GM19328 (cell line): ENCODE results near the gene SDHA.
"Not testable (repeated sequence)": the region's sequence is repeated elsewhere in the genome, so short reads cannot be mapped to it uniquely, and the experiment has no call there.

ENCODE experiments used
- ATAC-seq: cut with Tn5 transposase; IDR thresholded peaks from one replicate; pipeline ENCODE4 v1.9.1; 2021; ENCODE audit warnings: mild to moderate bottlenecking, moderate library complexity; ENCODE audit not compliant: unreplicated experiment

The SDHA gene

DNA sequence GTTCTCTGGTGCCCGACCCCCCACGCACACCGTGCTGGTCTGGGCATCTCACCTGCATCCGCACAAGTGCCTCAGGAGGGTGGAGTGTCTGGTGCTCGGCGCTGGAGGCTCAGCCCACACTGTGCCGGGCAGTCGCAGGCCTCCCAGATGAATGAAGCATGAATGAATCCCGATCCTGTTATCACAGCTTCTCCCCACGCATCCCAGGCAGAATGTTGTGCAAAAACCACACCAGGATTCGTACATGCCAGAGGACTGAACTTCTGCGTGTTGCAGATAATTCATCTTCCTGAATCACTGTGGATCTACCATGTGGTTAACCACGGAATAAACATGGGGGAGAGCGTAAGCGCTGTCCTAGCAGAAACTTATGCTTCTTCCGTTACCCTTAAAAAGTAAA, 78.8 kb downstream of the SDHA start:
- ATAC-seq: not testable (repeated sequence)

DNA sequence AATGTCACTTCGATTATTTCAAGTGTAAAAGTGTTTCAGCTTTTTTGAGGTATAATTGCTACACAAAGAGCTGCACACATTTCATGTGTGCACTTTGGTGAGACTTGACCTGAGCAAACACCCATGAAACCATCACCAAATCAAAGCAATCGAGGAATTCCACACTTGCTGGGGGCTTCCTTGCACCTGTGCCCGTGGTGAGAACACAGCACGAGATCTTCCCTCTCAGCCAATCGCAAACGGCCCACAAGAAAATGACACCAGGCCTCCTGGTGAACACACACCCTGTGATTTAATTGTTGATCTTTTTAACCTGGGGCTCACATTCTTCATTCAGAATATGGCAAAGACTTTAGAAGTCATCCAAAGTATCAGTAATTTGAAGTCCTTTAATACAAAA, 79.3 kb downstream of the SDHA start:
- not testable (repeated sequence) for ATAC-seq

DNA sequence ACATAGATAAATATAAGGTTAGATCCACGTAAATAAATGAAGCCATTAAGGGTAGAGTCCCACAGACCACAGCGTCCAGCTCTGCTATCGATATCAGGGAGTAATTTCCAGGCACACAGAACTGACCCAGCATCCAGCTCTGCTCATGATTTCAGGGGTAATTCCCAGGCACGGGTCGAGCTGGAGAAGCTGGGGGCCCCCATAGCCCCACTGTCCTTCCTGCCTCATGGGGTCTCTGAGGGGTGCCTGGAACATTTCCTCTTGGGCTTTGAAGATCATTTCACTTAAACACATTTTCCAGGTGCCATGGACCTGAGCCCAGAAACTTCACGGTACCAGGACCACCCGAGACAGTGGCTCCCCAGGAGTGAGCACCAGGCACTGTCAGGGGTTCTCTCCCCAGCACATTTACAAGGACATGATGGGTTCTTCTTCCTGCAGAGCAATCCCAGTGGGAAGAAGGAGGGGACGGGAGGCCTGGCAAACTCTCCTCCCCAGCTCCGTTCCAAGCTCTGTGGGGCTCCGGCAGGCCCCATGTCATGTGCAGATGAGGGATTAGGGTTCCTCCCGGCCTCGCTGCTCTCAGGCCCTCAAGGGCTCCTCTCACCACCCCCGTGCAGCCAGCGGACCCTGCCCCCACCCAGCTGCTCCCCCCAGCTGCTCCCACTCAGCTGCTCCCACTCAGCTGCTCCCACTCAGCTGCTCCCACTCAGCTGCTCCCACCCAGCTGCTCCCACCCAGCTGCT, 80.0 kb downstream of the SDHA start:
- ATAC-seq: not testable (repeated sequence)

DNA sequence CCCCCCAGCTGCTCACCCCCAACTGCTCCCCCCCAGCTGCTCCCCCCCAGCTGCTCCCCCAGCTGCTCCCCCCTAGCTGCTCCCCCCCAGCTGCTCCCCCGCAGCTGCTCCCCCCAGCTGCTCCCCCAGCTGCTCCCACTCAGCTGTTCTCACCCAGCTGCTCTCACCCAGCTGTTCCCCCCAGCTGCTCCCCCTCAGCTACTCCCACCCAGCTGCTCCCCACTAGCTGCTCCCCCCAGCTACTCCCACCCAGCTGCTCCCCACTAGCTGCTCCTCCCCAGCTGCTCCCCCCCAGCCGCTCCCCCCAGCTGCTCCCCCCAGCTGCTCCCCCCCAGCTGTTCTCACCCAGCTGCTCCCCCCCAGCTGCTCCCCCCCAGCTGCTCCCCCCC, 80.6 kb downstream of the SDHA start:
- ATAC-seq: no peak

DNA sequence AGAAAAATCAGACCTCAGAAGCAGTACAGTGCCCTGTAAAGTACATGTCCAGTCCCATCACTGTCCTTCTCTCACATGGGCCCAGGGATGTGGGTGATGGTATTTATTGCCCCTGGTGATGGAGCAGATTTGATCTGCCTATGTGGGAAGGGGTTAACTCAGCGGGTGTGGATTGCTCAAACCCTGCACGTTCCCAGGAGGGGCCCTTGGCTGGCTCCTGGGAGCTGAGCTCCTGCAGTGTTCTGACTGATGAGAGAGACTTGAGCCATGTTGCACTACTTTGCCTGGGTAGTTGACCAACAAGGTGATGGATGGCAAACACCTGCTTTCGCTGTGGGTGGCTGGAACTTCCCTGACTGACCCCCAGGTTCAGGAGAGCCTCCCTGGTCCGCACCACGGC, 81.8 kb downstream of the SDHA start:
- ATAC-seq: not testable (repeated sequence)

DNA sequence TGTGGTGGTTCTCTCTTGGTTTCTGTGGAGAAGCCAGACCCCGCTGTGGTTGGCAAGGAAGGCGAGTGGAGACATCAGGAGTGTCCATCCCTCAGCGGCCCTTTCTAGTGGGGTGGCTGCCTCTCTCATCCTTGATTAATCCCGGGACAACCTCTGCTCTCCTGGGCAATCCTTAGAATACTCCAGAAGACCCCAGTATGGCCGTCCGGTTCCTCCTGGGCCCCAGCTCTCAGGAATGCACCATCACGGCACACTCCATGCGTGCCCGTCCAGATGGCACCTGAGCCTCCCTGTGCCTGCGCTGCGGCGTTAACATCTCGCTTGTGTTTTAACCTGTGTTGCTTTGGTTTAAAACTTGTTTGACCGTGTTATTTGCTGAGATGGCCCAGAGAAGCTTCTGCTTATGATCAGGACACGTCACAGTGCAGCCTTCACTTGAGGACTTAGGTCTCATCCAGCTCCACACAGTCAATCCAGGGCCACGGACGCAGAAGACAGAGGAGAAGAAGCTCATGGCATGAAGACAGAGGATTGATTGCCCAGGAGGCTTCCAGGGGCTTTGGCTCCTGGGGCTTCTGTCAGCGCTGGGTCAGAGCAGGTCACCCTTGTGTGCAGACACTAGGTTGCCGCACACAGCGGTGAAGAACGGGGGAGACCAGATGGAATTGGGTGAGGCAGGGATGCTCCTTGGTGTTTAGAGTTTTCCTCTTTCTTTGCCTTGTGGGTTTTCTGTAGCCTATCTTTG, 82.7 kb downstream of the SDHA start:
- not testable (repeated sequence) for ATAC-seq

DNA sequence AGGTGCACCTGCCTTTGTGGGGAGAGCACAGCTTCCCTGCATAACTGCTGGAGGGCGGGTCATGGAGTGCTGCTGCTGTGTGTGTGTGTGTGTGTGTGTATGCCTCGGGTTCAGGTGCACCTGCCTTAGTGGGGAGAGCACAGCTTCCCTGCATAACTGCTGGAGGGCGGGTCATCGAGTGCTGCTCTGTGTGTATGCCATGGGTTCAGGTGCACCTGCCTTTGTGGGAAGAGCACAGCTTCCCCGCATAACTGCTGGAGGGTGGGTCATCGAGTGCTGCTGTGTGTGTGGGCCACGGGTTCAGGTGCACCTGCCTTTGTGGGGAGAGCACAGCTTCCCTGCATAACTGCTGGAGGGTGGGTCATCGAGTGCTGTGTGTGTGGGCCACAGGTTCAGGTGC, 84.3 kb downstream of the SDHA start:
- not testable (repeated sequence) for ATAC-seq

DNA sequence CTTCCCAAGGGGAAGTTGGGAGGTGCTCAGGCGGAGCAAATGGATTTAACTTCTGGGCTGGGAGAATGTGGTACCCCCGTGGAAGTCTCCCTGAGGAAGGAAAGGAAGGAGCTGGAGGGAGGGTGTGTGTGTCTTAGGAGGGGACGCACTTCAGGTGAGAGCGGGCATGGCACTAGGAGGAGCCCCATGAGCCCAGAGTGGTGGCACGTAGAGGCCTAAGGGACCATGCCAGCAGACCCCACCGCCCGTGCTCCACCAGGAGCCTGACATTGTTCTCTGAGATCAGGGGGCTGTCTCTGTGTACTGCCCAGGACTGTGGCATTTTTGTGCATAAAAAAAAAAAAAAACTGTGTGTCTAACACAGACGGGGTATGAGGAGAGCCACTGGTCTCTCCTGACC, 84.8 kb downstream of the SDHA start:
- no peak for ATAC-seq

DNA sequence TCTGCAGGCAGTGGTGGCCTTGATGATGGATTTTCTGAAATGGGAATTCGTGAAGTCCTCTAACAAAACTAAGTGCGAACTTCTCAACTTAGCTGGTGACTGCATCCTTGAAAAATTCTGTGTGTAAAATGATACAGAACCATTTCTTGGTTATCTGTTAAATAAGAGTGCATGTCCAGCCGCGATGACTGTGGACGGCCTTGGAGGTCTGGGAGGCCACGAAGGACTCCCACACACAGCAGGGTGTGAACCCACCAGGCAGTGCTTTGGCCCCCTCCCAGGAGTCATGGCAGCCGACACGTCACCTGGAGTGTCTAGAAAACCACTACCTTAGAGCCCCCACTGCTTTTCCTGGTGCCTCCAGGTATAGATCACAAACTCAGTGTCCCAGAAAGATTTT, 85.6 kb downstream of the SDHA start:
- not testable (repeated sequence) for ATAC-seq

DNA sequence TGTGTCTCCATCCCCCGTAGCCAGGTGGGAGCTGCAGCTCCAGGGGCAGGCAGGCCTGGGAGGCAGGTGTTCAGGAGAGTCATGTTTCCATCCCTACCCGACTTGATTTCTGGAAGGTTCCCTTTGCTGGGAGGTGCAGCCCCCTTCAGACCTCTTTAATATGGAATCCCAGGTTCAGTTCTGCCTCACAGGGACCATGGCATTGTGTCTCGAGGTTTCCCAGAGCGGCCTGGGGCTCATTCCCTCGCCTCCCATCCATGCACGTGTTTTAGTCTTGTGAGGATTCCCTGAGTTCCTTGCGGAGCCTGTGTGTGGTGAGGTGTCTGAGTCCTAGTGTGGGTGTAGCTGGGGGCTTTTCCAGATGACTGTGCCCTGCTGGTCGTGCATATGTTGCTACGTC, 86.9 kb downstream of the SDHA start:
- no peak for ATAC-seq

DNA sequence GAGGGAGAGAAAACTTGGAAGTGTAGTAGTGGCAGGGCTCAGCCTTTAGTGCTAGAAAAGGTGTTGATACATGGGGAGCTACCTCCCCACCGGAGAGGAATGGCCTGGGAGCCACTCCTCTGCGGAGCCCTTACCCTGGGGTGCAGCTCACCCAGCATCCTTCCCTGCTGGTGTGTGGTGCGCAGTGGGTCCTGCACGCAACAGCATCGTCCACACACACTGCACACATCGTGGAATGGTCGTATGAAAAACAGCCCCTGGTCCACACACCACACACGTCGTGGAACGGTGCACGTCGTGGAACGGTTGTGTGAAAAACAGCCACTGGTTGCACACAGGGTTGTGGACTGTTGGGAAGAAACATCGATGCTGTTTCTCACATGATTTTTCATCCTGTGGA, 87.3 kb downstream of the SDHA start:
- ATAC-seq: no peak

DNA sequence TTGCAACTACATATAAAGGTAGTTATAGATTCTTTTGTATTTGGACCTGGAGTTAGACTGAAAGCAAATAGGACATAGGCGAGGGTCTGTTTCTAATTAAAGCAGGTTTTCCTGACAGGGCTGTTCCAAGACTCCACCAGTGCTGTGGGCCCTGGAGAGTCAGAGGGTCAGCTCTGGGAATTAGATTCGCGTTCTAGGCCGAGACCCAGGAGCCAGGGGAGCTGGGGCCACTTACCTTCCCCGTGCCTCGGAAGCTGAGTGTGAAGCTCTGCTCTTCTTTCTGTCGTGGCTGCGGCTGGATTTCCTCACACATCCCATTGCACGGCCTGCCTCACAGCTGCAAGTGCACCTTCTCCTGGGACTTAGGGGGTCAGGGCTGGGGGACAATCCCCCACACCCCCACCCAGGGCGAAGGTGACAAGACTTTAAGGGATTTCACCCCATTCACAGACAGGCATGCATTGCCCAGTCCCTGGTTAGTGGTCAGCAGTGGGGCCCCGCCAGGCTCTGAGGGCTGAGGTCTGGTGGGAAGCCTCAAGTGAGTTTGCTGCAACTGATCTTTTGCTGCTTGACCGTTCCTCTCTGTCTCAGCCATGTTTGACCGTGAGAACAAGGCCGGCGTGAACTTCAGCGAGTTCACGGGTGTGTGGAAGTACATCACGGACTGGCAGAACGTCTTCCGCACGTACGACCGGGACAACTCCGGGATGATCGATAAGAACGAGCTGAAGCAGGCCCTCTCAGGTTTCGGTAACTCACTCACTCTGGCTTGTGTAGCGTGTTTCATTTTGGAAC, 88.1 kb downstream of the SDHA start:
- no peak for ATAC-seq
